LHCN-M2 (cell line): Measurements from ENCODE around the gene IL32. TPM values are rescaled to one million over a fixed set of nuclear protein-coding genes. Genes with fewer than 3 reads are reported as not detected.
A peak's percentile ranks its signal among the peaks of the same experiment; 100 is the strongest.
"Not testable (repeated sequence)": the region's sequence is repeated elsewhere in the genome, so short reads cannot be mapped to it uniquely, and the experiment has no call there.

ENCODE experiments used
- DNase-seq: peaks from one replicate; pipeline ENCODE4 v3.0.0-alpha.2; 2012; ENCODE audit warnings: low read depth
- total RNA-seq: library from RNA; depleted of rRNA; stranded (reverse); fragments of >200 nt; gene quantifications from 2 replicates; pipeline ENCODE4 v1.2.3, GENCODE V29; 2014

IL32 gene
- total RNA-seq, 1 experiment from 2014 or later = 12.3 TPM

- no peak for DNase-seq
Measured at GRCh38 chr16:3051494-3051893, 13.9 kb upstream of the IL32 start.

- not testable (repeated sequence) for DNase-seq
Measured at GRCh38 chr16:3052571-3053329, 12.7 kb upstream of the IL32 start.

- not testable (repeated sequence) for DNase-seq
Measured at GRCh38 chr16:3053330-3053710, 12.1 kb upstream of the IL32 start.

- DNase-seq = no peak
Measured at GRCh38 chr16:3054965-3055733, 10.3 kb upstream of the IL32 start.

- not testable (repeated sequence) for DNase-seq
Measured at GRCh38 chr16:3055734-3056115, 9.7 kb upstream of the IL32 start.

GRCh38 chr16:3056336-3057180 lies 8.9 kb upstream of the IL32 start:
- no peak for DNase-seq

- DNase-seq = no peak
Measured at GRCh38 chr16:3057181-3058138, 8.0 kb upstream of the IL32 start.

- DNase-seq = peak; percentile 21
Measured at GRCh38 chr16:3058139-3059030, 7.1 kb upstream of the IL32 start.

GRCh38 chr16:3059041-3059722 lies 6.3 kb upstream of the IL32 start:
- peak; percentile 79 for DNase-seq

- DNase-seq = no peak
Measured at GRCh38 chr16:3059723-3060242, 5.7 kb upstream of the IL32 start.

GRCh38 chr16:3060339-3061127 lies 4.9 kb upstream of the IL32 start:
- DNase-seq = peak; percentile 55

GRCh38 chr16:3062553-3062952 lies 2.9 kb upstream of the IL32 start:
- DNase-seq = no peak

- DNase-seq = no peak
Measured at GRCh38 chr16:3063625-3064386, 1.6 kb upstream of the IL32 start.

GRCh38 chr16:3065742-3066439 lies 451 bp downstream of the IL32 start:
- DNase-seq = no peak

GRCh38 chr16:3066440-3066748 lies 954 bp downstream of the IL32 start:
- DNase-seq = no peak

GRCh38 chr16:3068487-3068886 lies 3.0 kb downstream of the IL32 start:
- DNase-seq = no peak

GRCh38 chr16:3069146-3069545 lies 3.7 kb downstream of the IL32 start:
- DNase-seq = not testable (repeated sequence)
